Psoas muscle (tissue), 8 donors: ENCODE measurements around the gene ORAI1. TPM values are rescaled to one million over a fixed set of nuclear protein-coding genes. Genes with fewer than 3 reads are reported as not detected.
"Not testable (repeated sequence)": the region's sequence is repeated elsewhere in the genome, so short reads cannot be mapped to it uniquely, and the experiment has no call there.

Experiments
- ATAC-seq, 4 donors: fragments of 200-7000 bp; cut with Tn5 transposase; one replicate each; pipeline ENCODE4 v1.9.1; 2020; ENCODE audit warnings: moderate library complexity in 3 of 4, mild to moderate bottlenecking in 2 of 4
- DNase-seq, 2 donors: peaks; one replicate each; pipeline ENCODE4 v3.0.0-alpha.2; 2020
- H3K27ac ChIP-seq: fragments of 200-600 bp; one replicate; pipeline ENCODE4 v1.8.0; 2022
- H3K27me3 ChIP-seq, 3 donors: fragments of 200-600 bp in 1 of 3; one replicate each; pipeline versions ENCODE4 v1.6.1 to v1.8.0; 2013 to 2022; ENCODE audit warnings: low read length in 2 of 3, mild to moderate bottlenecking in 2 of 3, moderate library complexity in 1 of 3; ENCODE audit not compliant: insufficient read depth in 3 of 3
- H3K36me3 ChIP-seq, 2 donors: fragments of 200-600 bp in 1 of 2; one replicate each; pipeline versions ENCODE4 v1.6.1 to v1.8.0; 2013 to 2022; ENCODE audit warnings: low read depth in 1 of 2, mild to moderate bottlenecking in 1 of 2, moderate library complexity in 1 of 2; ENCODE audit not compliant: insufficient read depth in 1 of 2
- H3K4me1 ChIP-seq: fragments of 200-600 bp; one replicate; pipeline ENCODE4 v1.8.0; 2022
- H3K4me3 ChIP-seq: fragments of 200-600 bp; one replicate; pipeline ENCODE4 v1.8.0; 2022; ENCODE audit warnings: mild to moderate bottlenecking
- H3K9me3 ChIP-seq: fragments of 200-600 bp; one replicate; pipeline ENCODE4 v1.8.0; 2022
- WGBS, 3 donors: extraction: QIAGEN DNeasy Blood & Tissue Kit; methylation state at CpG; one replicate each; pipeline versions ENCODE4 v1.1.6 to v1.1.7; 2013; 5-methylcytosine and 5-hydroxymethylcytosine counted together
- intact Hi-C, 2 donors: fragments of 100-400 bp; cut with DNase I; formaldehyde crosslinking; loops; one replicate each; pipeline versions ENCODE4 v1.11.0 to v1.14.2; 2022
- polyA plus RNA-seq, 3 donors: library from polyadenylated mRNA; stranded (reverse); fragments of 200-250 nt; gene quantifications; one replicate each; pipeline ENCODE4 v1.2.3, GENCODE V29; 2013
- total RNA-seq, 4 donors: library from RNA; stranded (reverse); fragmentation: NEBNext Ultra II Directional in 2 of 4; extraction: Animal tissue kit (Norgen Biotek cat#: 25700) in 2 of 4; gene quantifications; one replicate each; pipeline versions ENCODE4 v1.2.1 to v1.2.4, GENCODE V29; 2021 to 2023
- TF ChIP-seq, protein P1 (sequence below): fragments of 200-600 bp; IDR thresholded peaks from one replicate; pipeline ENCODE4 v1.8.0; 2022; ENCODE audit warnings: antibody characterized with exemption
- donor health status: healthy with polysubstance abuse.
- donor health status: DM: no; HTN: no; CAD: no; lungs with moderate emphysema.
- donor health status: Bipolar disorder and iron deficiency.
- donor health status: healthy.
- donor health status: DM: yes; HTN: yes; CAD: no.
- donor health status: DM: no; HTN: no; CAD: no.
- donor health status: DM: no; HTN: no; CAD: no.
- donor health status: DM: yes; HTN: yes; CAD: no.

Gene ORAI1
- total and polyA plus RNA-seq, 7 donors: 17.9 to 75.5 (median 27.4) TPM

DNA sequence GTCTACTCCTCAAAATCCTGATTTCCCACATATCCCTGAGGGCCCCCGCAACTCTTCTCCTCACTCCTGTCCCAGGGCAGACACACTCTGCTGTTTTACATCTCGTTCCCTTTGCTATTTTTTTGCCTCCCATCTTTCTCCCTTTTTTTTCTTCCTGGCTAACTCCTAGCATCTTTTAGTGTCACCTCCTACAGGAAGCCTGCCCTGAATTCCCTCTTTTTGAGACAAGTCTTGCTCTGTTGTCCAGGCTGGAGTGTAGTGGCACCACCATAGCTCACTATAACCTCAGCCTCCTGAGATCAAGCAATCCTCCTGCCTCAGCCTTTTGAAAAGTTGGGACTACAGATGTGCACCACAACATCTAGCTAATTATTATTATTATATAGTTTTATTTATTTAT is 29.8 kb downstream of the ORAI1 start:
- H3K4me3 ChIP-seq: no peak overlapping the region
- H3K9me3 ChIP-seq: no peaks in the 10 kb centered on the region
- no peaks in the 10 kb centered on the region for H3K27me3 ChIP-seq
- TF ChIP-seq, protein P1, sequence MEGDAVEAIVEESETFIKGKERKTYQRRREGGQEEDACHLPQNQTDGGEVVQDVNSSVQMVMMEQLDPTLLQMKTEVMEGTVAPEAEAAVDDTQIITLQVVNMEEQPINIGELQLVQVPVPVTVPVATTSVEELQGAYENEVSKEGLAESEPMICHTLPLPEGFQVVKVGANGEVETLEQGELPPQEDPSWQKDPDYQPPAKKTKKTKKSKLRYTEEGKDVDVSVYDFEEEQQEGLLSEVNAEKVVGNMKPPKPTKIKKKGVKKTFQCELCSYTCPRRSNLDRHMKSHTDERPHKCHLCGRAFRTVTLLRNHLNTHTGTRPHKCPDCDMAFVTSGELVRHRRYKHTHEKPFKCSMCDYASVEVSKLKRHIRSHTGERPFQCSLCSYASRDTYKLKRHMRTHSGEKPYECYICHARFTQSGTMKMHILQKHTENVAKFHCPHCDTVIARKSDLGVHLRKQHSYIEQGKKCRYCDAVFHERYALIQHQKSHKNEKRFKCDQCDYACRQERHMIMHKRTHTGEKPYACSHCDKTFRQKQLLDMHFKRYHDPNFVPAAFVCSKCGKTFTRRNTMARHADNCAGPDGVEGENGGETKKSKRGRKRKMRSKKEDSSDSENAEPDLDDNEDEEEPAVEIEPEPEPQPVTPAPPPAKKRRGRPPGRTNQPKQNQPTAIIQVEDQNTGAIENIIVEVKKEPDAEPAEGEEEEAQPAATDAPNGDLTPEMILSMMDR: no peak
- H3K36me3 ChIP-seq: no peaks in the 10 kb centered on the region
- intact Hi-C loops: no loop called here
- no peak for DNase-seq
- ATAC-seq: no peak
- H3K4me1 ChIP-seq: no peaks in the 10 kb centered on the region
- 90 to 93% (median 91%) methylated on average over 2 of the region's 2 CpGs for WGBS, 3 donors
- H3K27ac ChIP-seq: no peak overlapping the region

DNA sequence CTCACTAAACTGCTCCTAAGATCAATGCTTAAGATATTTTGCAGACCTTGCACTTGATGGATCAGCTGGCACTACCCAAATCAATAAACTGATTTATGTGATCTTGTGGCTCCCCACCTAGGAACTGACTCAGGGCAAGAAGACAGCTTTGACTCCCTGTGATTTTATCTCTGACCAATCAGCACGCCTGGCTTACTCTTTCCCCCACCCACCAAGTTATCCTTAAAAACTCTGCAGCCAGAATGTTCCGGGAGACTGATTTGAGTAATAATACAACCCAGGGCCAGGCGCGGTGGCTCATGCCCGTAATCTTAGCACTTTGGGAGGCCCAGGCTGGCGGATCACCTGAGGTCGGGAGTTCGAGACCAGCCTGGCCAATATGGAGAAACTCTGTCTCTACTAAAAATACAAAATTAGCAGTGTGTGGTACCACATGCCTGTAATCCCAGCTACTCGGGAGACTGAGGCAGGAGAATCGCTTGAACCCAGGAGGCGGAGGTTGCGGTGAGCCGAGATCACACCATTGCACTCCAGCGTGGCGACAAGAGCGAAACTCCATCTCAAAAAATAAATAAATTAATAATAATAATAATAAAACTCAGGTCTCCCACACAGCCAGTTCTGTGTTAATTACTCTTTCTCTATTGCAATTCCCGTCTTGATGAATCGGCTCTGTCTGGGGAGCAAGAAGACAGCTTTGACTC is 31.1 kb downstream of the ORAI1 start:
- Histone ChIP-seq H3K36me3 (no peaks in the 10 kb centered on the region), H3K4me1 (no peaks in the 10 kb centered on the region), H3K27me3 (no peaks in the 10 kb centered on the region), H3K27ac (no peak overlapping the region), H3K9me3 (no peaks in the 10 kb centered on the region), H3K4me3 (no peak overlapping the region)
- TF ChIP-seq, protein P1: no peak
- intact Hi-C loops: no loop called here
- no peak for DNase-seq
- 88 to 90% (median 89%) methylated on average over 18 of the region's 18 CpGs for WGBS, 3 donors
- ATAC-seq: no peak

DNA sequence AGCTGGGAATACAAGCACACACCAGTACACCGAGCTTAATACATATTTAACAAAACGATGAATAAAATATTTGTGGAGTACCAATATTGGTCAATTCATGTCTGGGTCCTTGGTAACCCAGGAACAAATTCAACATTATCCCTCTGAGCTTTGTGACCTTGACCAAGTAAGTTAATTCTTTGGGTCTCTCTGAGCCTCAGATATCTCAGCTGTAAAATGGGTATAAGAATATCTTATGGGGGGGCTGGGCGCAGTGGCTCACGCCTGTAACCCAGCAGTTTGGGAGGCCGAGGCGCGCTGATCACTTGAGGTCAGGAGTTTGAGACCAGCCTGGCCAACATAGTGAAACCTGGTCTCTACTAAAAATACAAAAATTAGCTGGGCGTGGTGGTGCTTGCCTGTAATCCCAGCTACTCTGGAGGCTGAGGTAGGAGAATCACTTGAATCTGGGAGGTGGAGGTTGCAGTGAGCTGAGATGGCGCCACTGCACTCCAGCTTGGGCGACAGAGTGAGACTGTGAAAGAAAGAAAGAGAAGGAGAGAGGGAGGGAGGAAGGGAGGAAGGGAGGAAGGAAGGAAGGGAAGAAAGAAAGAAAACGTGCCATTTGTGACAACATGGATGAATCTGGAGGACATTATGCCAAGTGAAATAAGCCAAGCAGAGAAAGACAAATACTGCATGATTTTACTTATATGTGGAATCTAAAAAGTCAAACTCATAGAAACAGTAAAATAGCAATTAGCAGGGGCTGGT is 35.2 kb downstream of the ORAI1 start:
- H3K27ac ChIP-seq, DNase-seq, H3K4me3 ChIP-seq, H3K9me3 ChIP-seq, H3K27me3 ChIP-seq, ATAC-seq, intact Hi-C loops, H3K4me1 ChIP-seq, H3K36me3 ChIP-seq: not testable (repeated sequence)
- WGBS, 3 donors: 86 to 90% (median 87%) methylated on average over 11 of the region's 11 CpGs

DNA sequence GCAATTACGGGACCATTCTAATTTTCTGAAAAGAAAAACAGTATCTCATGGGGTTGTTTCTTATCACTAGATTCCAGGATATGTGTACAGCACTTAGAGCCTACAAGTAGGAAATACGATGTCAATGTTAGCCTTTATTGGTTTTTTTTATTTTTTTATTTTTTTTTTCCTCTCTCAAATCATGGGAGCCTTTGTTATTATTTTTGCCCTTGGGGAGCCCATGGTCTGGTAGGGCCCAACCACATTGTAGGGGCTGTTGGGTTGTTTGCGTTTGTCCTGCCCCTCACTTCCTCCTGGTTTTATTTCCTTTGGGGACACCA is 37.2 kb downstream of the ORAI1 start:
- intact Hi-C loops: no loop called here
- Histone ChIP-seq H3K4me3 (no peak overlapping the region), H3K36me3 (no peaks in the 10 kb centered on the region), H3K9me3 (no peaks in the 10 kb centered on the region), H3K27ac (no peak overlapping the region), H3K27me3 (no peaks in the 10 kb centered on the region), H3K4me1 (no peaks in the 10 kb centered on the region)
- 83 to 88% (median 87%) methylated on average over 3 of the region's 3 CpGs for WGBS, 3 donors
- ATAC-seq (no peak), DNase-seq (no peak)
- TF ChIP-seq, protein P1: no peak

DNA sequence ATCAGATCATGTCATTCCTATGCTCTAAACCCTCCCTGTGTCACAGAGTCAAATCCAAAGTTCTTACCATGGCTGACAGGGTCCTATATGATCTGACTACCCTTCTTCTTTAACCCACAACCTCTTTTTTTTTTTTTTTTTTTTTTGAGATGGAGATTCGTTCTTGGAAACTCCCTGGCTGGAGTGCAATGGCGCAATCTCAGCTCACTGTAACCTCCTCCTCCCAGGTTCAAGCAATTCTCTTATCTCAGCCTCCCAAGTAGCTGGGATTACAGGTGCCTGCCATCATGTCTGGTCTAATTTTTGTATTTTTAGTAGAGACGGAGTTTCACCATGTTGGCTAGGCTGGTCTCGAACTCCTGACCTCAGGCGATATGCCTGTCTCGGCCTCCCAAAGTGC is 40.5 kb downstream of the ORAI1 start:
- H3K27me3 ChIP-seq, ATAC-seq, H3K27ac ChIP-seq, H3K4me3 ChIP-seq, H3K36me3 ChIP-seq, H3K9me3 ChIP-seq, H3K4me1 ChIP-seq, DNase-seq: not testable (repeated sequence)
- intact Hi-C loops: loop anchor here in 1 of 2 donors (5.0 kb wide), 1 partner anchor 115 kb away; no protein-coding TSS in a partner anchor
- WGBS, 3 donors: 88 to 92% (median 89%) methylated on average over 6 of the region's 6 CpGs
